Occipital lobe (tissue), 2 donors: ENCODE measurements around the gene PLEKHO2. TPM values are rescaled to one million over a fixed set of nuclear protein-coding genes. Genes with fewer than 3 reads are reported as not detected.

ENCODE experiments used
- DNase-seq: peaks from one replicate; lab custom pipeline; 2025; lab: John Stamatoyannopoulos, UW
- total RNA-seq: library from RNA; depleted of rRNA; stranded (reverse); fragments of >200 nt; gene quantifications from one replicate; pipeline ENCODE4 v1.2.3, GENCODE V29; 2014

Gene PLEKHO2
- total RNA-seq, 1 donor from 2014 or later: 6.7 TPM

DNA sequence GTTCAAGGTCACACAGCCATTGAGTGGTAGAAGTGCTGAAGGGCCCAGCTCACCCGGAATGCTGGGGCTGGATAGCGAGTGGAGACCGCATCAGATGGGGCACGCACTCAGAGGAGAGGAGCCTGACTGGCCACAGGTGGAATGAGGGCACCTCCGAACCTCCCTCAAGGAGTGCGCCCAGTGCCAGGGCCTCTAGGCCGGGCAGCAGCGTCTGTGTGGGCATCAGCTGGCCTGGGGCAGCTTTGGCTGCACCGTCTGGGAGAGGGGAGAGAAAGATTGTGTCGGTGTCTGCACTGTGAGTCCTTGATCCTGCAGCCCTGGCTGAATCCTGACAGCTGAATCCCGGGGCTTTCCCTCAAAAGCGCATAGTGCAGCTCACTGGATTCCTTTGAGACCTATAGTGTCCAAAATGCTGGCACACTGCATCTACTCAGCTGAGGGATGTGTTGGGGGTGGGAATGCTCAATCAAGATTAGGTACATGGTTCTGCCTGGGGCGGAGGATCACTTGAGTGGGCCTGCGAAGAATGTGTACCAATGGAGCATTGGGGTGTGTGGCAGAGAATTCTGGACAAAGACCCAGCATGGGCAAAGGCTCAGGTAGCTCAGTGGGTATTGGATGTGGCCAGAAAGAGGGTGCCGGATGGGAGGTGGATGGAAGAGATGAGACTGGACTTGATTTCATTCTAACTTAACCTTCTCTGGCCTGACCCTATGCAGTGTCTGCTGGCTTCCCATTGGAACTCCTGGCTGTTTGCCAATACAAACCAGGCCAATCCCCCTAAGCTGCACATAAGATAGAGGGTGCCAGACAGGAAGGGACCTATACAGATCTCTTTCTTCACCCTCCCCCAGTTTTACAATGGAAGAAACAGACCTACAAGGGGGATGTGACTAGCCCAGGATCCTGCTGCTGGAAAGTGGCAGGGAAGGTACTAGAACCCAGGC is 70.9 kb downstream of the PLEKHO2 start:
- no peak for DNase-seq

DNA sequence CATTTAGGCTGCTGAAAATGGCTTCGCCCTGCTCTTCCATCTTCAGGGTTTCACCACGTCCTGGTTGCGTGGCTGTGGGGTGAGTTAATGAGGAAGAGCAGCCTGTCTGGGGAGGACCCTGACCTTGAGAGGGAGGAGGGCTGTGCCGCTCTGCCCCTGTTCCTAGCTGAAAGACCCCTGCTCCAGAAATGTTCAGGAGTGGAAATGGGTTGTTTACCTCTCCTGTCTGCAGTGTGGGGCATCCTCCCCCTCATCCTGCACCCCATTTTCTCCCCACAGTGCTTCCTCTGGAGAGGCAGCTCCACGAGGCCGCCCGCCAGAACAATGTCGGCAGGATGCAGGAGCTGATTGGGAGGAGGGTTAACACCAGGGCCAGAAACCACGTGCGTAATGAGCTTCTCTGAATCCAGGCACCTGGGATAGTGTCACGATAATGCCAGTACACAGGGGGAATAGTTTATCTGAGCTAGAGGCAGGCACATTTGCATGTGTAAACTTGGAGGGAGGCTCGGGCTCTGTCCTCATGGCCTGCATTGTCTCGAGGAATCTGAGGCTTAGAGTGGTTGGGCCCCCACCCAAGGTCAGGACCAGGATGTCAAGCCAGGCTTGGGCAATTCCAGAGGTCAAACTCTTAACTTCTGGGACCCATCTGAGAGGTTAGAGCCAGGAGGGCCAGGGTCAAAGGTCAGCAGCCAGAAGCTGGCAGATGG is 74.0 kb downstream of the PLEKHO2 start:
- DNase-seq: no peak

DNA sequence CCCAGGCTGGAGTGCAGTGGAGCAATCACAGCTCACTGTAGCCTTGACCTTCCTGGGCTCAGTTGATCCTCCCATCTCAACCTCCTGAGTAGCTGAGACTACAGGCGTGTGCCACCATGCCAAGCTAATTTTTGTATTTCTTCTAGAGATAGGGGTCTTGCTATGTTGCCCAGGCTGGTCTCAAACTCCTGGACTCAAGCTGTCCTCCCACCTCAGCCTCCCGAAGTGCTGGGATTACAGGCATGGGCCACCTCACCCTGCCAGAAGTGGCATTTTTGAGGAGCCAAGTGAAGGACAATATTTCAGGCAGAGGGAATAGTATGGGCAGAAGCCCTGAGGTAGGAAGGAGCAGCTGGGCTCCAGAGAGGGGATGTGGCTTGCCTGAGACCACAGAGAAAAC is 74.7 kb downstream of the PLEKHO2 start:
- DNase-seq: no peak

DNA sequence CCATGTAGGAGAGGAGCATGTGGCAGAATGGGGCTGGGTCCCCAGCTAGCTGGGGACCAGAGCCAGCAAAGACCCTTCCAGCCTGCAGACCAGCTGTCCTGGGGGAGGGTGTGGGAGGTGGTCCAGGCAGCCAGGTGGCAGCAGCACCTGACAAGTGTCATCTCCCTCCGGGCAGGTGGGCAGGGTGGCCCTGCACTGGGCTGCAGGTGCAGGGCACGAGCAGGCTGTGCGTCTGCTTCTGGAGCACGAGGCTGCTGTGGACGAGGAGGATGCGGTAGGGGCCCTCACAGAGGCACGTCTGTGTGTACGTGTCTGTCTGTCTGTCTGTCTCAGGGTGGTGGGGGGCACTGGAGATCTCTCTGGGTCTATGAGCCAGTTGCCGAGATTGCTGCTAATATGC is 75.5 kb downstream of the PLEKHO2 start:
- no peak for DNase-seq

Other genes with a start within 250 kb of the PLEKHO2 start
- gene RBPMS2, start 66.3 kb upstream of the PLEKHO2 start, total RNA-seq: not detected
- gene PIF1, start 16.3 kb upstream of the PLEKHO2 start, total RNA-seq: 0.47 TPM
- 15.6 TPM for gene ANKDD1A, start 70.0 kb downstream of the PLEKHO2 start, total RNA-seq
- gene SPG21, start 148.0 kb downstream of the PLEKHO2 start, total RNA-seq: 49.0 TPM
- gene MTFMT, start 187.7 kb downstream of the PLEKHO2 start, total RNA-seq: 16.1 TPM
- gene SLC51B, start 203.5 kb downstream of the PLEKHO2 start, total RNA-seq: not detected
- gene RASL12, start 226.1 kb downstream of the PLEKHO2 start, total RNA-seq: 1.4 TPM
- not detected for gene KBTBD13, start 234.8 kb downstream of the PLEKHO2 start, total RNA-seq